Upper lobe of left lung (tissue), 6 donors: ENCODE measurements around the gene KIF5A. TPM values are rescaled to one million over a fixed set of nuclear protein-coding genes. Genes with fewer than 3 reads are reported as not detected.

Experiments
- ATAC-seq, 2 donors: fragments of 200-7000 bp; cut with Tn5 transposase; one replicate each; pipeline ENCODE4 v1.9.1; 2022; ENCODE audit warnings: mild to moderate bottlenecking in 2 of 2, moderate library complexity in 2 of 2; ENCODE audit not compliant: low FRiP score in 2 of 2
- DNase-seq, 2 donors: peaks; one replicate each; pipeline ENCODE4 v3.0.0-alpha.2; 2019 to 2020
- H3K27ac ChIP-seq, 4 donors: fragments of 200-600 bp; sonication (generic); one replicate each; pipeline ENCODE4 v1.5.1; 2016 to 2019
- H3K27me3 ChIP-seq, 4 donors: fragments of 200-600 bp; sonication (generic); one replicate each; pipeline ENCODE4 v1.5.1; 2017 to 2019
- H3K36me3 ChIP-seq, 4 donors: fragments of 200-600 bp; sonication (generic); one replicate each; pipeline ENCODE4 v1.5.1; 2016 to 2019
- H3K4me1 ChIP-seq, 4 donors: fragments of 200-600 bp; sonication (generic); one replicate each; pipeline ENCODE4 v1.5.1; 2018 to 2019
- H3K4me3 ChIP-seq, 4 donors: fragments of 200-600 bp; sonication (generic); one replicate each; pipeline ENCODE4 v1.5.1; 2017 to 2019; ENCODE audit warnings: mild to moderate bottlenecking in 2 of 4, moderate library complexity in 1 of 4
- H3K9me3 ChIP-seq, 4 donors: fragments of 200-600 bp; sonication (generic); one replicate each; pipeline ENCODE4 v1.5.1; 2018 to 2019
- CTCF ChIP-seq, 6 experiments: fragments of 450-650 bp in 4 of 6; fragments of 200-600 bp in 2 of 6; sonication (generic) in 2 of 6; IDR thresholded peaks; one replicate each; pipeline ENCODE4 v1.5.1; 2016 to 2019; ENCODE audit warnings: antibody characterized with exemption in 6 of 6
- EP300 ChIP-seq, 4 donors: sonication (generic); formaldehyde crosslinking; IDR thresholded peaks; one replicate each; pipeline ENCODE4 v1.5.1; 2017; ENCODE audit warnings: antibody characterized with exemption in 4 of 4, control low read depth in 2 of 4
- POLR2A ChIP-seq, 4 donors: fragments of 450-650 bp; IDR thresholded peaks; one replicate each; pipeline ENCODE4 v1.5.1; 2016 to 2017; ENCODE audit warnings: antibody characterized with exemption in 4 of 4, mild to moderate bottlenecking in 2 of 4
- POLR2AphosphoS5 ChIP-seq, 2 donors: sonication (generic); formaldehyde crosslinking; IDR thresholded peaks; one replicate each; pipeline ENCODE4 v1.5.1; 2017; ENCODE audit warnings: antibody characterized with exemption in 2 of 2
- WGBS, 2 donors: methylation state at CpG; one replicate each; pipeline ENCODE4 v1.1.5; 2017 to 2018; 5-methylcytosine and 5-hydroxymethylcytosine counted together
- total RNA-seq, 6 donors: library from RNA; depleted of rRNA in 4 of 6; stranded (reverse); fragments of >200 nt in 4 of 6; gene quantifications; one replicate each; pipeline versions ENCODE4 v1.1.0 to v1.2.1, GENCODE V29; 2016 to 2021
- donor health status: DM: no; HTN: no; CAD: no; lungs with moderate emphysema.
- donor health status: DM: no; HTN: yes; CAD: no; lungs with severe emphysema.

Gene KIF5A
- total RNA-seq, 6 donors from 2014 or later, result 0.06 to 0.39 (median 0.20) TPM; not detected in 1

DNA sequence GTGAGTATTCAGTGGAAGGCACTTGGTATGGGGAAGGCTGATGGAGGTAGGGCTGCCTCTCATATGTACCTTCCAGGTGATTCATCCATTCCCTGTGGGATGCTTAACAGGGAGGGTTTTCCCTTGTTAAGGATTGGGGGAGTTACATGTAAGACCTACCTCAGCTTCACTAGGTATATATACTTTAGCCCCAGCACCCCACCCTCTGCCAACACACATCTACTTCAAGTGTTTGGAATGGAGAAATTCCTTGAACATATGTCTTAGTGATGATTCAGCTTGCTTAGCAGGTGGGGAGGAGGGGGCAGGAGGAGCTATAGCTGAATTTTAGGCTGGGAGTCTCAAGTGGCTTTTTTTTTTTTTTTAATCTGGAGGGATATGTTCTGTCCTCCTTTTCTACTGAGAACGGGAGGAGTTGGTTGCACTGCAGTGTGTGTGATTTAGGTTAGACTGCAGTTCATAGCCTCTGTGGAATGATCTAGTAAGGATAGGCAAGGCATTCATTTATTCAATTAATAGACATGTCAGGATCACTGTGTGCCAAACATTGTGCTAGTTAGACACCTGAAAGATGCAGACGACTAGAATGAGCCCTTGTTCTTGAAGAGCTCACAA lies 42.8 kb downstream of the KIF5A start:
- Histone ChIP-seq H3K4me3 (no peak overlapping the region), H3K4me1 (peaks cover 9 to 20% (median 16%) of the 10 kb centered on the region in 4 donors), H3K9me3 (no peaks in the 10 kb centered on the region), H3K27me3 (no peaks in the 10 kb centered on the region), H3K27ac (no peak overlapping the region), H3K36me3 (peaks cover 0 to 25% (median 12%) of the 10 kb centered on the region in 4 donors)
- no peak for DNase-seq
- 70 to 77% methylated on average over 2 of the region's 2 CpGs for WGBS, 2 donors
- TF ChIP-seq POLR2A (IDR thresholded peaks at IDR 0.05), result no peak
- no peak for TF ChIP-seq EP300 (IDR thresholded peaks at IDR 0.05)
- TF ChIP-seq POLR2AphosphoS5 (IDR thresholded peaks at IDR 0.05), result no peak
- TF ChIP-seq CTCF (IDR thresholded peaks at IDR 0.05), result no peak
- no peak for ATAC-seq

- Histone ChIP-seq H3K36me3 (peaks cover 0 to 30% (median 12%) of the 10 kb centered on the region in 4 donors), H3K27ac (no peak overlapping the region), H3K27me3 (no peaks in the 10 kb centered on the region), H3K4me3 (no peak overlapping the region), H3K9me3 (no peaks in the 10 kb centered on the region), H3K4me1 (peaks cover 9 to 20% (median 16%) of the 10 kb centered on the region in 4 donors)
- no peak for TF ChIP-seq POLR2A (IDR thresholded peaks at IDR 0.05)
- no peak for TF ChIP-seq POLR2AphosphoS5 (IDR thresholded peaks at IDR 0.05)
- no peak for TF ChIP-seq EP300 (IDR thresholded peaks at IDR 0.05)
- TF ChIP-seq CTCF (IDR thresholded peaks at IDR 0.05), result no peak
- ATAC-seq, result no peak
- 81 to 87% methylated on average over 4 of the region's 4 CpGs for WGBS, 2 donors
- DNase-seq, result no peak
These were observed 43.3 kb downstream of the KIF5A start for GRCh38 chr12:57593187-57593586.

- Histone ChIP-seq H3K9me3 (no peaks in the 10 kb centered on the region), H3K27ac (no peak overlapping the region), H3K4me1 (peaks cover 6 to 22% (median 10%) of the 10 kb centered on the region in 4 donors), H3K27me3 (peaks cover 0 to 6% (median 3%) of the 10 kb centered on the region in 4 donors), H3K4me3 (no peak overlapping the region), H3K36me3 (peaks cover 0 to 66% (median 35%) of the 10 kb centered on the region in 4 donors)
- ATAC-seq (no peak), DNase-seq (no peak)
- no peak for TF ChIP-seq POLR2AphosphoS5 (IDR thresholded peaks at IDR 0.05)
- no peak for TF ChIP-seq CTCF (IDR thresholded peaks at IDR 0.05)
- no peak for TF ChIP-seq POLR2A (IDR thresholded peaks at IDR 0.05)
- no peak for TF ChIP-seq EP300 (IDR thresholded peaks at IDR 0.05)
- 68 to 75% methylated on average over 2 of the region's 2 CpGs for WGBS, 2 donors
These were observed 50.6 kb downstream of the KIF5A start for GRCh38 chr12:57600395-57600794.

DNA sequence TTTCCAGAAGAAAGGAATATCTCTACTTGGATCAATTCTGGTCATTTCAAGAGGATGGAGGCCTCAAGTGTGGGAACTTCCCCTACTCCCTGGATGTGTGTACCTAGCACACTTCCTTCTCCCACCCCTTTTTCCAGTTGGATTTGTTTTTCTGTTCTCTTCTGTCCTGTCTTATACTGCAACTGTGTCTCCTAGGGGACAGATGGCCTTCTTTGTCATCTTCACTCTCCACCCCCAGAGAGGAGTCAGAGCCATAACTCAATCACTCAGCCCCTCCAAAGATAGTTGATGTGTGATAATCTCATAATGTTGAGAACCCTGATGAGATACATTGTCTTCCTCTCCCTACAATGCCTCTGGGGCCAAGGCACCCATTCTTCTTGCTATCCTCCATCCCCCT lies 52.7 kb downstream of the KIF5A start:
- Histone ChIP-seq H3K36me3 (peaks cover 0 to 49% (median 23%) of the 10 kb centered on the region in 4 donors), H3K9me3 (no peaks in the 10 kb centered on the region), H3K4me1 (peaks cover 11 to 29% (median 14%) of the 10 kb centered on the region in 4 donors), H3K27me3 (peaks cover 0 to 6% (median 3%) of the 10 kb centered on the region in 4 donors), H3K4me3 (no peak overlapping the region), H3K27ac (no peak overlapping the region)
- no peak for DNase-seq
- no peak for ATAC-seq
- TF ChIP-seq CTCF (IDR thresholded peaks at IDR 0.05) (no peak), EP300 (IDR thresholded peaks at IDR 0.05) (no peak), POLR2A (IDR thresholded peaks at IDR 0.05) (no peak)

- Histone ChIP-seq H3K4me1 (peaks cover 11 to 29% (median 14%) of the 10 kb centered on the region in 4 donors), H3K36me3 (peaks cover 0 to 41% (median 23%) of the 10 kb centered on the region in 4 donors), H3K4me3 (no peak overlapping the region), H3K27ac (peak overlapping the region in 3 of 4 donors; percentile 63 to 93 (median 92)), H3K9me3 (no peaks in the 10 kb centered on the region), H3K27me3 (peaks cover 0 to 6% (median 3%) of the 10 kb centered on the region in 4 donors)
- ATAC-seq (no peak), DNase-seq (no peak)
- WGBS, 2 donors, result 74% methylated on average over 2 of the region's 2 CpGs
- no peak for TF ChIP-seq POLR2A (IDR thresholded peaks at IDR 0.05)
- TF ChIP-seq POLR2AphosphoS5 (IDR thresholded peaks at IDR 0.05), result no peak
- no peak for TF ChIP-seq EP300 (IDR thresholded peaks at IDR 0.05)
- TF ChIP-seq CTCF (IDR thresholded peaks at IDR 0.05), result no peak
These were observed 53.5 kb downstream of the KIF5A start for GRCh38 chr12:57603324-57603723.
